GM21381 (cell line): ENCODE results near the gene POU2AF1.

Experiments used
- ATAC-seq: cut with Tn5 transposase; IDR thresholded peaks from one replicate; pipeline ENCODE4 v1.9.1; 2021; ENCODE audit warnings: mild to moderate bottlenecking, moderate library complexity; ENCODE audit not compliant: unreplicated experiment

The POU2AF1 gene

DNA sequence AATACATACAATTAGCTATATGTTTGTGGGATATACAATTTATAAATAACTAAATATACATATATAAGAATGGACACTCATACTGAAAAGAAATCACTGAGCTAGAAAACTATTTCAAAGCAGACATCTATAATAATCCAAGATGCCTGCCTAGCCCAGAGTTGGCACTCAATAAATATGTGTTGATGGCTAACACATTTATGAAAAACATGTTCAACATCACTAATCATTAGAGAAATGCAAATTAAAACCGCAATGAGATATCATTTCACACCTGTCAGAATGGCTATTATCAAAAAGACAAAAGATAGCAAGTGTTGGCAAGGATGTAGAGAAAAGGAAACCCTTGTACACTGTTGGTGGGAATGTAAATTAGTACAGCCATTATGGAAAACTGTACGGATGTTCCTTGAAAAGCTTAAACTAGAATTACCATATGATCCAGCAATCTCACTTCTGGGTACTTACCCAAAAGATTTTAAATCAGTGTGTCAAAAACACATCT is 29.8 kb downstream of the POU2AF1 start:
- ATAC-seq: no peak

DNA sequence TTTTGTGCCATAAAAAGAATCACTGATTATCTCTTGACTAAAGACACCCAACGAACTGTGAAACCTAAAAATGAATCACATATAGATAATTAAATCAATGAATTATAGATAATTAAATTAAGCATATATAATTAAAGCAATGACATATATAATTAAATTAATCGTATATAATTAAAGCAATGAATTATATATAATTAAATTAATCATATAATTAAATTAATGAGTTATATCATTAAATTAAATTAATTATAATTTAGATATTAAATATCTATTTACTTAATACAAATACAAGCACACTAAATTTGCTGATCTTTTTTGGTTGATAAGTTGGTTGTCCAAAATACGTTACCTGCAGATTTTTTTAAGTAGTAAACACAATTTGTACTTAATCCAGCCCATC is 30.9 kb downstream of the POU2AF1 start:
- no peak for ATAC-seq

DNA sequence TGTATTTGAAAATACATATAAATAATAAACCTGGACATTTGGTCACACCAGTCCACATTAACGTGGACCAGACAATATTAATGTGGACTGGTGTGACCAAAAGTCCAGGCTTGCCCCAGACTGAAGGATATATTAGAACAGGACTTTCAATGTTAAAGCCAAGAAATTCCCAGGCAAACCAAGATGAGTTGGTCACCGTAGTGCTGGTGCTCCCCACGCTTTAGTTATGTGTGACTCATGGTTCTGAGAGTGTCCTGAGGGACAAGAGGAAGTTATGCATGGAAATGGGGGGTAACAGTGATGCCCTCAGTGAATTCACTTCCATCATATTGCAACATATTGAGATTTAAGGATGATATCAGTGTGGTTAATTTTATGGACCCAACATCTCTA is 31.4 kb downstream of the POU2AF1 start:
- no peak for ATAC-seq

DNA sequence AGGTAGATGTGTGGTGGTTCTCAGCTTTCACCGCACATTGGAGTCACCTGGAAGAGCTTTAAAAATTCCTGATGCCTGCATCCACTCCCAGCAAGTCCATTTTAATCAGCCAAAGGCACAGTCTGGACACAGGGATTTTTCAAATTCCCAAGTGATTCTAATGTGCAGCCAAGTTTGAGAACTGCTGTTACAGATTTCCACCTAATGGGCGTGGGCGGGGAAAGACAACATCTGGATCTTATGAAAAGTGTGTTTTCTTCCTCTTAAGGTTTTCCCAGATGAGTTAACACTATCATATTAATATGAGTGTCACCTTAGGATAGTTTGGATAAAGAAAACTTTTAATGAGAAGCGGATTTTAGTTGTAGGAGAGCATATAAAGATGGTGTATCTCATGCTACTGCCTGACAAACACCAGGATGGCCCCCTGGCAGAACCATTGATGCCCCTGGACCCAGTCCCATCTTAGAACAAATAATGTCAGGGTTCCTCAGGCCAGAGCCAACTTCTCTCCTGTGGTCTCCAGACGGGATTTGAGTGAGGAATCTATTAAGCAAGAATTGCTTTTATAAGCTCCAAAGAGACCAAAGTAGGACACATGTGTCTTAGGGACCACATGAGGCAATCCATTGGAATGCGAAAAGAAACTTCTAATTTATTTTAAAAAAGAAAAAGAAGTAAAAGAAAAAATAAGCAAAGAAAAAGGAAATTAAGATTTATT is 31.9 kb downstream of the POU2AF1 start:
- ATAC-seq: no peak

DNA sequence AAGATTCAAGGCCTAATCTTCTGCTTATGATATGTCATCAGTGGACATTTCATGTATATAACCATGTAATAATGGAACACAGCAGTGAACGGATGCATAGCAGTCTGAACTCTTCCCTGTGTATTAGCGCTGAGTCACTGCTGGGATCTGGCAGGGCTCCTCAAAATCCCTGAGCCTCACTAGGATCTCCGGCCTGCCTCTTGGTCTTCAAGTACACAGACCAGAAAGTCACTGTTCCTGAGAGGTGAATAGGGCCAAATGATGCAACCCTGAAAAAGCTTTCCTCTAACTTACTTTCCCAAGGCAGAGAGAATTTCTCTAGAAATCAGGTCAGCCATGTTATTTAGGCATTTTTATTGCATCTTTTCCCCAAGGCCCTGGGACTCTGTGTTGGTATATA is 35.0 kb downstream of the POU2AF1 start:
- ATAC-seq: no peak

DNA sequence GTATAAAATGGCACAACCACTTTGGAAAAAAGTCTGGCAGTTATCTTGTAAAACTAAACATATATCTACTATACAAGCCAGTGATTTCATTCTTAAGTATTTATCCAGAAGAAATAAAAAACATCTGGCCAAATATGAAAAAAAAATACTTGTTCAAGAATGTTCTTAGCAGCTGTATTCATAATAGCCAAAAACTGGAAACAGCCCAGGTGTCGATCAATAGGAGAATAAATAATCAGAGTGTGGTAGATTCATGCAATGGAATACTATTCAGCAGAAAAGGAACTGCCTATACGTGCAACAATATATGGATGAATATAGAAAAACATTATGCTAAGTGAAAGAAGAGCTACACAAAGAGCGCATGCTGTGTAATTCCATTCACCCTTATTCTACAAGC is 36.7 kb downstream of the POU2AF1 start:
- ATAC-seq: no peak

DNA sequence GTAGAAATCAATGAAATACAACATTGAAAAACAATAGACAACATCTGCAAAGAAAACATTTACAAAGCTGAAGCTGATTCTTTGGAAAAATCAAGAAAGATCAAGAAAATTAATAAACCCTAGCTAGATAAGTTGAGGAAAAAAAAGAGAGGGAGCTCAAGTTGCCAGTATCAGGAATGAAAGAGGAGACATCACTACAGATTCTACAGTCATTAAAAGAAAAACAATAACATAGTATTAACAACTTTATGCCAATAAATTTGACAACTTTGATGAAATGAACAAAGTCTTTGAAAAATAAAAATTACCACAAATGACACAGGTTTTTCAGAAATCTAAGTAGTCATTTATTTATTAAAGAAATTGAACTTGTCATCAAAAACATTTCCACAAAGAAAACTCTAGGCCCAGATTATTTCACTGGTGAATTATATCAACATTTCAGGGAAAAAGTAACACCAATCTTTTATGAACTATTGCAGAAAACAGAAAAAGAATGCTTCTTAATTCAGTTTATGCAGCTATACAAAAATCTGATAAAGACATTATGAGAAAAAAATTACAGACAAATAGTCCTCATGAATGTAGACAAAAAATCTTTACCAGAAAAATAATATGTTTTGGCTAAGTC is 39.2 kb downstream of the POU2AF1 start:
- no peak for ATAC-seq

DNA sequence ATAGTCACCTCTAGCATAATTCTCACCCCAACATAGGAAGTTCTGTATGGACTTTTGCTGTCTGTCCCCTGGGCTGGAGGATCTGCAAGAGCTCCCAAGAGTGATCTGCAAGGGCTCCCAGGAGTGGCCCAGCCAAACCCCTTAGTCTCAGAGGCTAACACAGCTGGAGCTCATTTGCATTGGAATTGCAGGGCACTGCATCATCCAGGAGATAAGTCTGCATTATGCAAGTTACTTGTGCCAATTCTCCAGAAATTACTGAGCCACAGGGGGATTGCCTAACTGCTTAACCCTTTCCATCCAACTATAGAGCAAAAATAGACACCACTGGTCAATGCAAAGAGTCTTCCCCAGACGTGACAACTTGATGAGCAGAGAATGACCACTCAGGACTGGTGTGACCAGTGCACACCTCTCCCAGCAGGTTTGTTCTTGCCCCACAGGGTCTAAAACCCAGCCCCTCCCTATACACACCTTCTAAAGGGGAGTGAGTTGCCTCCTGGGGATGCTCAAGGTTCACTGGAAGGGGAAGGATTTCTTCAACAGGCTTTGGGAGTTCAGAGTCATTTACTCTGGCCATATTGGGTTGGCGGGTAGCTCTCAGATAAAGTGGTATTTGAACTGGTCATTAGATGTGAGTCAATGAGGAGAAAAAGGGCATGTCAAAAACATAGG is 42.4 kb downstream of the POU2AF1 start:
- no peak for ATAC-seq

DNA sequence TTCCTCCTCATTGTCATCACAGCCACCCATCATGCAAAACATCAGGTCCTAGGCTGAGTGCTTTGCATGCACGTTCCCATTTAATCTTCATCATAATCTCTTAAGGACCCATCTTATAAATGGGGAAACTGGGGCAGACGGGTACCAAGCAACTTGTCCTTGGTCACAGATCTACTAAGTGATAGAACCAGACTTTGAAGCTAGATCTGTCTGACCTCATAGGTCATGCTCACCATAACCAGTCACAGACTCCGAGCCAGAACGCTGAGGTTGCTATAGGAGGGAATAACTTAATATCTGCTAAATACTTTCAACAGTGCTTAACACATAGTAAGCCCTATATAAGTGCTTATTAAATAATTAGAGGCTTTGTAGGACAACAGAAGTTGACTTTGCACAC is 43.0 kb downstream of the POU2AF1 start:
- no peak for ATAC-seq

DNA sequence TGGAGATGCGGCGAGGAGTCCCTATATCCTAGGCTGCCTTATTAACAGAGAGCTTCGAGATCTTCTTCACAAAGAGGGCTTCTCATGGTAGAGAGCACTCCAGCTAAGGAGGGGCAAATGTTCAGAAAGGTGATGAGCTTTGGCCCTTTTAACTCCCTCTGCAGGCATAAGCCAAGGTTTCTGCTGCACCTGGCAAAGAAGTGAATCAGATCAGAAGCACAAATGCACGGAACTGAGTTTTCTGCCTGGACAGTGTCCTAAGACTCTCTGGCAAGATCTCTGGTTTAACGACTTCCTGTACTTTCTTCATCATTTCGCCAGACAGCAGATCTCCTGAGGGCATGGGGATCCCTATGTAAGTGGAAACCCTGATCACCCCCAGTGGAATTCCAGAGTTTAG is 43.5 kb downstream of the POU2AF1 start:
- no peak for ATAC-seq

DNA sequence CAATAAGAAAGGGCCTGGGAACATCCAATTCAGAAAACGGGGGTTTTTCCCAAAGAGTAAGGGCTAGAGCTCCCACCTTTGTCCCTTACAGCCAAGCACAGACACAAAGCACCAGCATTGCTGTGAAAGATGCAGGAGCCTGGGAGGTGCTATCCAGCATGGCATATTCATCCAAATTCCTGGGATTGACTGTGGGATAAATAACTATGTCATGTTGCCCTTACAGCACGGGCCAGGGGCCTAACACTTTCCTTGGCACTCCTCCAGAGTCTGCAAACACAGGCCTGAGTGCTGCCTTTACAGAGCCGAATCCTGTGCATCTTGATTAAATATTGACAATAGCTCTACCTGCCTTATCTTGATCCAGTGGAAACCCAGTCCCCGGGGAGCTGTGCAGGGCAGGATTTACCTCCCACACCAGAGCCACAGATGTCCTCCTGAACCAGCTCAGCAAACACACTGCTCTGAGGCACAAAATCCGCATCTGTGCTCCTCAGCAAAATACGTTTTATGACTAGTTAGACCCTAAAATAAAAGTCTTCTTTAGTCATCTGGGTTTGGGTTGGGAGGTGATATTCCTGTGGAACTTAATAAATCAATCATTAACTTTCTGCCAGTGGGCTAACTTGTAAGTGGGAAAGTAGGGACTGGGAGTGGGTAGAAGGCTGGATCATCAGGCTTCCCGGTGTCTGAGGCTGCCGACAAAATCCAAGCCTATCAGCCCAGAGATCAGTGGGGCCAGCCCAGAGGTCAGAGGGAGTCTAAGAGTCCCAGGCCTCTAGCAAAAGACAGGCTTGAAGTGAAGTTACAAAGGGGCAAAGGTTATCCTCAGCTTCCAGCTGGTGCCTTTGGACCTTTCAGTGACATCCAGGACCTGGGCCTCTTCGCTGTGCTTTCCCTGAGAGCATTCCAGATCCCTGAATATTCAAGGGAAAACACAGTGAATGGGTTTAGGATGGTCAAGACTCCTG is 44.3 kb downstream of the POU2AF1 start:
- no peak for ATAC-seq

DNA sequence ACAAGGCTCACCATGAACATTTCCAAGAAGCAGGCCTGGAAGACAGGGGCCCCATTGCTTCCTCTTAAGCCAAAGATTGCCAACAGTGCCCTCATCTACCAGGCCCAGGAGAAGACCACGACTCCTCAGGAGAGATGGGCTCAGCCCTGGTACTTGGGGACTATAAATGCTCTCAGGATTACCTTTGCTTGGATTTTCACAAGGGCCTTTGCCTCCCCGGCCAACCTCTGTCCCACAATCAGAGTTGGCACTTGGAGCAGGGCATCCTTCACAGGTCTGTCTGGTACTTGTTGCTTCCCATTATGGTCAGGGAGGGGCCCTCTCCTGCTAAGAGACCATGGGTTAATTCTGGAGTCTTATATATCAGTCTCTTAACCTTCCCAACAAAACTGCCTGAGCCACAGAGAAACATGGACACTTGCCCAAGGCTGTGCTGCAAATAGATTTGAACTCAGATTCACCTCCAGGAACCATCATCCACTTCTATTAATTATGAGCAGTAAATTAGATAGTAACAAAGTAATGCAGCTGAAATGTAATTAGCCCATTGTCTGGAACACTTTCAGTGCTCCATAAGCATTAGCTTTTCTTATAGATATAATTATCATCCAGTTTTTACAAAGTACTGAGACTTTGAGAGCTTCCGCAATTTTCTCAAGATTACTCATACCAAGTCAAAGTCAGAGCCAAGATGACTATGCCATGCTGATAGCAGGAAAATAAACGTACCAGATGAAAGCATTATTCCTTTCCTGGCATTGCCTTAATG is 47.2 kb downstream of the POU2AF1 start:
- ATAC-seq: no peak

DNA sequence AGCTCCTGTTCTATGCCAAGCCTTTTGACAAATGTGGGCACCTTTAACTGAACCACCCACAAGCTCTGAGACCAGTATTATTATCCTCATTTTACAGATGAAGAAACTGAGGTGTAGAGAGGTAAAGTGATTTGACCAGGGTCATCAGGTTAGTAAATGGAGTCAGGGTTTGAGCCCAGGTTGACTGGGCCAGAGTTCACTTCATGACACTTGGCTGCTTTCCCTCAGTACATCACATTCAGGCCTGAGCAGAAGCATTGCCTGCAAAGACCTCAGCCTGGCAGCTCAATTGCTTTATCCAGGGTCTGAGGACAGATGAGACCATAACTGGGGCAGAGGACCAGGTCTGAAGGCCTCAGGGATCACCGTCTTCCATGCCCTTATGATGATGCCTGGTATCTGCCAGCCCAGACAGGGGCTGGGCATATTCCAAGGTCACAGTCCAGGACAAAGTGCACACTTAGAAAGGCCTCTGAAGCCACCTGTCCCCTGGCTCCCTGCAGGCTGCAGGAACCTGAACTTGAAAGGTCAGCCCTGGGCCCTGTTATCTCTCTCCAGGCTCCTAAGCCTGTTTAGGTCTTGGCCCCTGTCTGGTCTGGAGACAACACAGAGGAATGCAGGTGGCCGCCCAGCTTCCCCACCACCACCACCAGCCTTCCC is 48.7 kb downstream of the POU2AF1 start:
- ATAC-seq: no peak

DNA sequence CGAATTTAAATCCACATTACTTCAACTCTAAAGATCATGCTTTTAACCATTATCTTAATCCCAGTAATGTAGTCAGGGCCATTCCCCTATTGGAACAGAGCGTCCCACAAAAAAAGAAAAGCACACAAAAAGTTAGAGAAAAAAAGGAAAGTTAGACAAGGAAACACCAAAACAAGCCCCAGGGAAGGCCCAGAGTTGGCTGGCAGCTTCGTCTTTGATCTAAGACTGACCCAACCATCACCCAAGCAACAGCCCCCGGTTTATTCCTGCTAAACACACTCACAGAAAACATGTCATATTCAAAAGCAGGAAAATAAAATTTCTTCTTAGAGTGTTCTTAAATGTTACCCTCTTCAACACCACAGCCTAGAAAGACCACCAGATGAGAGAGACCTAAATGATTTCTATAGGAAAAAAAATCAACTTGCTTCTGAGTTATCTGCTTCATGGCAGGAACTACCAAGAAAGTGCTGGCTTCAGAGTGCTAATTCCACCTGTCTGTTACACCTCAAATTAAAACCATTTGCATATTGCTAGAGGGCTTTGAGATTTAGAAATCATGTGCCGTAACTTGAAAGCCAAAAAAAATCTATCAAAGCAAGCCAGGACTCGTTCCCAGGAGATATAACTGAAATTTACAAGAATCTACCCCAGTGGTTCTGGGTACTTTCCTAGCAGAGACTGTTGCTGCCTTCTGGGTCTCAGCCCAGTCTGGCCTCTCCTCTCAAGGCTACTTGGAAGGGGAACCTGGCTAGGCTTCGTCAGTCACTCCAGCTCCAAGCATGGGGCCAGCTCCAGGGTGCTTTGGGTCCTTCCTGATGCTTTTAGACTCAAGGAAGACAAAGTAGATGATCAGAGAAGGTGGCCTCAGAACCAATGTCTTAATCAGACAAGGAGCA is 49.5 kb downstream of the POU2AF1 start:
- no peak for ATAC-seq

DNA sequence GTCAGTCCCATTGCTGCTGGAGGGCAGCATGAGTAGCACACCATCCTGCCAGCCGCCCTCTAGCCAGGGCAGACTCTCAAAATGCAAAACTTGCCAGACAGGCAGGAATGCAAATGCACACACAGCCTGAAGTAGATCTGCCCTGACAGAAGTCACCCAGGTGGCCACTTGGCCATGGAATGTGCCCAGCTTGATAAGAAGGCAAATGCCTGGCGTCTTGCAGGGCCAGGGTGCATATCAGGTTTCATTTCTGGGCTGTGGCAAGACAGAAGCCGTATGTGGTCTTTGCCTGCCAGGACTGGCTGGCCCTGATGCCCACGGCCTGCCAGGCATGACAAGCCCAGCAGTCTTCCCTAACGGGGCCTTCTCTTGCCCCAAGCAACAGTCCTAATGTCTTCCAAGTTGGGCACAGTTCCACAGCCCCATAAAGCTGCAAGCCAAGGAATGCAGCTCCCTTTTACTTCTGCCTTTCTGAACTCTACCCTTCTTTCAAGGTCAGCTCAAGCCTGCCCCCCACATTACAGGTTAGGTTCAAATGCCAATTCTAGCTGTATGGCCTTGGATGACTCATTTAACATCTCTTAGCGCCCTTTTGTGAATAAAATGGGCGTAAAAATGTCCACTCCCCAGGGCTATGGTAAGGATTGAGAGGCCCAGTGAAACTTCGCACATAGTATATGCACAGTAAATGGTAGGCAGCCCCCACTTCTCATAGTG is 51.0 kb downstream of the POU2AF1 start:
- no peak for ATAC-seq

DNA sequence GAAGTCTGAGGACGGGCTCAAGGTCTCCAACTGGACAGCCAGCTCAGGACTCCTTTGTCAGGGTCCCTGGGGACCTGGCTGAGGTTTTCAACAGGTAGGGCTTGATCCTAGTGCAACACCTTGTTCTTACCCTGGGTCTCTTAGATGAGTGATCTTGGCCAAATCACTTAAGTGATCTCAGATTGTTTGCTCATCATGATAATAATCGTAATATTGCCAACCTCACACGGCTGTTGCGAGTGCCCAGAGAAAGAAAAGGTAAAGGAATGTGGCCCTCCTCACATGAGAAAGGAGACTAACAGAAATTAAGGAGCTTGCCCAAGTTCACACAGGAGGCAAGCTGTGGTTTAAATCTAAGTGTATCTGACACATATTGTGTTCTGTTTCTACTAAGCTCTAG is 52.3 kb downstream of the POU2AF1 start:
- ATAC-seq: no peak

DNA sequence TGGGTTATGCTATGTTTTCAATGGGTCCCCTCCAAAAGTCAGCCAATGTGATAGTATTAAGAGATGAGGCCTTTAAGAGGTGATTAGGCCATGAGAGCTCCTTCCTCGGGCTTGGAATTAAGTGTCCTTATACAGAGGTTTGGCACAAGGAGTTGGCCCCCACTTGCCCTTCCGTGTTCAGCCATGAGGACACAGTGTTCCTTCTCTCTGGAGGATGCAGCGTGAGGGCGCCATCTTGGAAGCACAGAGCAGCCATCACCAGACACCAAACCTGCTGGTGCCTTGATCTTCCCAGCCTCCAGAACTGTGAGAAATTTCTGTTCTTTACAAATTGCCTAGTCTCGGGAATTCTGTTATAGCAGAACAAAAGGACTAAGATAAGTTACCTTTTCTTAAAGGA is 53.8 kb downstream of the POU2AF1 start:
- no peak for ATAC-seq

DNA sequence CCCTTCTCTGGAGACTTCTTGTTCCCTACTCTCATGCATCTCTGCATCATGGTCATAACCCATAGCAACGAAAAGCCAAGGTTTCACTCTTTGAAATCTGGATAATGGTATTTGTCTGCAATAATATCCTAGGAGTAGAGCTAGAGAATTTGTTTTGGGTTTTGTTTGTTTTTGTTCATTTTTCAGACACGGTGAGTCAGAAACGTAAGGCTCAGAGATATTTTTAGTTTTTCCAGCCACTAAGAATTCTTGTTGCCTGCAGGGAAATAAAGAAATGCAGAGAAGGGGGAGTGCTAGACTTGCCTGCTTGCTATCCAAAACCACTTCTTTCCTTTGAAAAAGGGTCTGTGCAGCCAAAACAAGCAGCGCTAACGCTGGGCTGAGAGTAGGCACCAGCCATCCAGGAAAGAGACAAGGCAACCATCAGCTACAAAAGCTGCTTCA is 54.8 kb downstream of the POU2AF1 start:
- no peak for ATAC-seq
